IPS DF 6.9 (cell line): ENCODE measurements around the gene SLC44A2.

Experiments
- DNase-seq: peaks from one replicate; pipeline ENCODE4 v3.0.0-alpha.2; 2013; ENCODE audit warnings: low read depth, low spot score
- H3K27ac ChIP-seq: one replicate; pipeline ENCODE4 v1.5.1; 2013; ENCODE audit warnings: low read length, control low read depth
- H3K27me3 ChIP-seq: 2 replicates; pipeline ENCODE4 v1.6.1; 2013; ENCODE audit warnings: mild to moderate bottlenecking, low read length; ENCODE audit not compliant: control insufficient read depth, insufficient read depth
- H3K36me3 ChIP-seq: 2 replicates; pipeline ENCODE4 v1.6.1; 2013; ENCODE audit warnings: low read length; ENCODE audit not compliant: control insufficient read depth, insufficient read depth
- H3K4me1 ChIP-seq: 2 replicates; pipeline ENCODE4 v1.6.1; 2013; ENCODE audit warnings: low read length; ENCODE audit not compliant: control insufficient read depth, insufficient read depth
- H3K4me3 ChIP-seq: 2 replicates; pipeline ENCODE4 v1.5.1; 2013; ENCODE audit warnings: mild to moderate bottlenecking, low read length
- H3K9me3 ChIP-seq: 2 replicates; pipeline ENCODE4 v1.6.1; 2013; ENCODE audit warnings: low read length, inconsistent platforms; ENCODE audit not compliant: control insufficient read depth, insufficient read depth
- WGBS: extraction: QIAGEN DNeasy Blood & Tissue Kit; methylation state at CpG from one replicate; pipeline ENCODE4 v1.1.7; 2013; ENCODE audit warnings: mixed read lengths, missing lambda C conversion rate; ENCODE audit not compliant: insufficient read length, insufficient coverage; 5-methylcytosine and 5-hydroxymethylcytosine counted together

Gene SLC44A2

DNA sequence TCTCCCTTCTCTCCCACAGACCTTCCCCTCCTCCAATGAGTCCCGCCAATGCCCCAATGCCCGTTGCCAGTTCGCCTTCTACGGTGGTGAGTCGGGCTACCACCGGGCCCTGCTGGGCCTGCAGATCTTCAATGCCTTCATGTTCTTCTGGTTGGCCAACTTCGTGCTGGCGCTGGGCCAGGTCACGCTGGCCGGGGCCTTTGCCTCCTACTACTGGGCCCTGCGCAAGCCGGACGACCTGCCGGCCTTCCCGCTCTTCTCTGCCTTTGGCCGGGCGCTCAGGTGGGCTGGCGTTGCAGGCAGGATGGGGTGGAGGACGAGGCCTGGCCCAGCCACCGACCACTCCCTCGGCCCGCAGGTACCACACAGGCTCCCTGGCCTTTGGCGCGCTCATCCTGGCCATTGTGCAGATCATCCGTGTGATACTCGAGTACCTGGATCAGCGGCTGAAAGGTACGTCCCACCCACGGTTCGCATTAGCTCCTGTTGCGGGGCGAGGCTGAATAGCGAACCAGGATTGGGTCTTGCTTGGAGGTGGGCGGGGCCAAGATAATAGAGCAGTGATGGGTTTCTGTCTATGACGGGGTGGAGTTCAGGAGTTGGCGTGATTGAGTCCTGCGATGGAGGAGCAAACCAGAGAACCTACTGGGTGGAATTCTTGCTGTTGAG, 11.1 kb downstream of the SLC44A2 start:
- H3K27me3 ChIP-seq = no peaks in the 10 kb centered on the region
- H3K4me3 ChIP-seq = no peak overlapping the region
- H3K27ac ChIP-seq = no peak overlapping the region
- no CpG with 5 or more reads among the region's 37 CpGs for WGBS
- no peaks in the 10 kb centered on the region for H3K9me3 ChIP-seq
- peaks cover 39% of the 10 kb centered on the region for H3K36me3 ChIP-seq
- no peak for DNase-seq
- peaks cover 2% of the 10 kb centered on the region; the same call in 1 of the 2 replicates for H3K4me1 ChIP-seq

- no peaks in the 10 kb centered on the region for H3K9me3 ChIP-seq
- H3K4me3 ChIP-seq = no peak overlapping the region
- no CpG with 5 or more reads among the region's 8 CpGs for WGBS
- no peak for DNase-seq
- H3K27ac ChIP-seq = no peak overlapping the region
- peaks cover 34% of the 10 kb centered on the region for H3K36me3 ChIP-seq
- H3K27me3 ChIP-seq = no peaks in the 10 kb centered on the region
- peaks cover 4% of the 10 kb centered on the region; the same call in 1 of the 2 replicates for H3K4me1 ChIP-seq
Observed at GRCh38 chr19:10637894-10638293, 12.5 kb downstream of the SLC44A2 start.

DNA sequence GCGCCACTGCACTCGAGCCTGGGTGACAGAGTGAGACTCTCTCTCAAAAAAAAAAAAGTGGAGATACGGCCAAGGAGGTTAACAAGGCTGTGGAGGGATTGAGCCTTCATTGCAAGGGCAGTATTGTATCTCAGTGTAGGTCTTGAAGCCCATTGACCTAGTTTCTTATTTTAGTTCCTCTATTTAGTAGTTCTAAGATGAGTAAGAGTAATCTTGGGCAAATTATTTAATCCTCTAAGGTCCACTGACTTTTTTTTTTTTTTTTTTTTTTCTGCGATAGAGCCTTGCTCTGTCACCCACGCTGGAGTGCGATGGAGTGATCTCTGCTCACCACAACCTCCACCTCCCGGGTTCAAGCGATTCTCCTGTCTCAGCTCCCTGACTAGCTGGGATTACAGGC, 14.5 kb downstream of the SLC44A2 start:
- Histone ChIP-seq H3K4me3 (no peak overlapping the region), H3K9me3 (no peaks in the 10 kb centered on the region), H3K4me1 (peaks cover 10% of the 10 kb centered on the region), H3K27ac (no peak overlapping the region), H3K27me3 (no peaks in the 10 kb centered on the region), H3K36me3 (peaks cover 36% of the 10 kb centered on the region)
- DNase-seq = no peak
- WGBS = no CpG with 5 or more reads among the region's 8 CpGs

DNA sequence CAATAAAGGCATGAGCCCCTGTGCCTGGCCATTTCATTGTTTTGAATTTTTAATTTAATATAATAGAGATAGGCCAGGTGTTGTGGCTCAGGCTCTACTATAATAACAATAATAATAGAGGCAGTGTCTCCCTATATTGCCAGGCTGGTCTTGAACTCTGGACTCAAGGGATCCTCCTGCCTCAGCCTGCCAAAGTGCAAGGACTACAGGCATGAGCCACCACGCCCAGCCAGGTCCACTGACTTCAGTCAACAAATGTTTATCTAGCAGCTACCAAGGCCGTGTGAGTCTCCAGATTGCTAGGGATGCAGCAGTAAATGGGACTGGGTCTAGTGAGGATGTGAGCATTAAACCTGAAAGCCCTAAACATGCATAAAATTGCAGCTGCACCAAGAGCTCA, 15.0 kb downstream of the SLC44A2 start:
- Histone ChIP-seq H3K4me1 (peaks cover 10% of the 10 kb centered on the region), H3K36me3 (peaks cover 33% of the 10 kb centered on the region), H3K27ac (no peak overlapping the region), H3K4me3 (no peak overlapping the region), H3K27me3 (no peaks in the 10 kb centered on the region), H3K9me3 (no peaks in the 10 kb centered on the region)
- no peak for DNase-seq
- no CpG with 5 or more reads among the region's 2 CpGs for WGBS

DNA sequence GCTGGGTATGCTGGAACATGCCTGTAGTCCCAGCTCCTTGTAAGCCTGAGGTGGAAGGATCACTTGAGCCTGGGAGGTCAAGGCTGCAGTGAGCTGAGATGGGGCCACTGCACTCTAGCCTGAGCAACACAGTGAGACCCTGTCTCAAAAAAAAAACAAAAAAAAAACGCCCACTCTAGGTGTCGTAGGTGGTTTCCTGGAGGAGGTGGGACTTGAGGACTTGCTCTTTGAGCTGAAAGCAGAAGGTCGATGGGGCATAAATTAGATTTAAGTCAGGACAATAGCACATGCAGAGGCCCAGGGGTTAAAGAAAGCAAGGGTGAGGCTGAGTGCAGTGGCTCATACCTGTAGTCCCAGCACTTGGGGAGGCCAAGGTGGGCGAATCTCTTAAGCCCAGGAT, 15.9 kb downstream of the SLC44A2 start:
- H3K9me3 ChIP-seq = no peaks in the 10 kb centered on the region
- no CpG with 5 or more reads among the region's 4 CpGs for WGBS
- peaks cover 10% of the 10 kb centered on the region for H3K4me1 ChIP-seq
- no peak overlapping the region for H3K27ac ChIP-seq
- H3K36me3 ChIP-seq = peaks cover 32% of the 10 kb centered on the region
- DNase-seq = no peak
- H3K27me3 ChIP-seq = no peaks in the 10 kb centered on the region
- no peak overlapping the region for H3K4me3 ChIP-seq

GRCh38 chr19:10642473-10643171, 17.3 kb downstream of the SLC44A2 start:
- Histone ChIP-seq H3K36me3 (peaks cover 20% of the 10 kb centered on the region), H3K27ac (no peak overlapping the region)
- WGBS = no CpG with 5 or more reads among the region's 25 CpGs

DNA sequence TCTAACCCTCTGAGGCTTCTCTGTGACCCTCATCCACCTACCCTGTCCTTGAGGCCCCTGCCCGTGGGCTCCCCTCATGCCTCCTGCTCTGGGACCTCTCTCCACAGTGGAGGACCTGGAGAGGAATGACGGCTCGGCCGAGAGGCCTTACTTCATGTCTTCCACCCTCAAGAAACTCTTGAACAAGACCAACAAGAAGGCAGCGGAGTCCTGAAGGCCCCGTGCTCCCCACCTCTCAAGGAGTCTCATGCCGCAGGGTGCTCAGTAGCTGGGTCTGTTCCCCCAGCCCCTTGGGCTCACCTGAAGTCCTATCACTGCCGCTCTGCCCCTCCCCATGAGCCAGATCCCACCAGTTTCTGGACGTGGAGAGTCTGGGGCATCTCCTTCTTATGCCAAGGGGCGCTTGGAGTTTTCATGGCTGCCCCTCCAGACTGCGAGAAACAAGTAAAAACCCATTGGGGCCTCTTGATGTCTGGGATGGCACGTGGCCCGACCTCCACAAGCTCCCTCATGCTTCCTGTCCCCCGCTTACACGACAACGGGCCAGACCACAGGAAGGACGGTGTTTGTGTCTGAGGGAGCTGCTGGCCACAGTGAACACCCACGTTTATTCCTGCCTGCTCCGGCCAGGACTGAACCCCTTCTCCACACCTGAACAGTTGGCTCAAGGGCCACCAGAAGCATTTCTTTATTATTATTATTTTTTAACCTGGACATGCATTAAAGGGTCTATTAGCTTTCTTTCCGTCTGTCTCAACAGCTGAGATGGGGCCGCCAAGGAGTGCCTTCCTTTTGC, 18.0 kb downstream of the SLC44A2 start:
- WGBS = no CpG with 5 or more reads among the region's 21 CpGs
- peaks cover 15% of the 10 kb centered on the region; the same call in 1 of the 2 replicates for H3K36me3 ChIP-seq

More at GRCh38 chr19:10642473-10643171, 17.3 kb downstream of the SLC44A2 start:
- no peak for DNase-seq
- Histone ChIP-seq H3K4me3 (no peak overlapping the region), H3K9me3 (no peaks in the 10 kb centered on the region), H3K4me1 (peaks cover 8% of the 10 kb centered on the region), H3K27me3 (no peaks in the 10 kb centered on the region)

DNA sequence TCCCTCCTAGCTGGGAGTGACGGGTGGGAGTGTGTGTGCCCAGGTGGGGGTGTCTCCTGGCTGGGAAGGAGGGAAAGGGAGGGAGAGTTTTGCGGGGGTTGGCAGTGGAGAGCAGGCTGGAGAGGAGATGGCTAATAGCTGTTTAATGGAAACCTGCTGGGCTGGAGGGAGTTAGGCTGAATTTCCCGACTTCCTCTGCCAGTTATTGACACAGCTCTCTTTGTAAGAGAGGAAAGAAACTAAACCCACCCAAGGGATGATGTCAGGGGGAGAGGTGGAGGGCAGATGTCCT, 18.6 kb downstream of the SLC44A2 start:
- Histone ChIP-seq H3K4me3 (no peak overlapping the region), H3K36me3 (peaks cover 15% of the 10 kb centered on the region; the same call in 1 of the 2 replicates), H3K4me1 (peaks cover 8% of the 10 kb centered on the region), H3K9me3 (no peaks in the 10 kb centered on the region), H3K27me3 (no peaks in the 10 kb centered on the region), H3K27ac (no peak overlapping the region)
- WGBS = no CpG with 5 or more reads among the region's 3 CpGs
- no peak for DNase-seq

More for the DNA sequence above, 18.0 kb downstream of the SLC44A2 start:
- DNase-seq = no peak
- Histone ChIP-seq H3K27me3 (no peaks in the 10 kb centered on the region), H3K27ac (no peak overlapping the region), H3K4me1 (peaks cover 8% of the 10 kb centered on the region), H3K9me3 (no peaks in the 10 kb centered on the region), H3K4me3 (no peak overlapping the region)

- peak; percentile 75 for DNase-seq
- H3K27ac ChIP-seq = peak overlapping the region; percentile 28
Observed at GRCh38 chr19:10644260-10645007, 19.1 kb downstream of the SLC44A2 start.

More at GRCh38 chr19:10644260-10645007, 19.1 kb downstream of the SLC44A2 start:
- Histone ChIP-seq H3K27me3 (no peaks in the 10 kb centered on the region), H3K36me3 (peaks cover 12% of the 10 kb centered on the region; the same call in 1 of the 2 replicates), H3K4me1 (peaks cover 8% of the 10 kb centered on the region), H3K4me3 (no peak overlapping the region), H3K9me3 (no peaks in the 10 kb centered on the region)
- WGBS = no CpG with 5 or more reads among the region's 14 CpGs
